ENCODE data around the gene TRMT5.

Gene TRMT5

GRCh38 chr14:60944204-60944603 is 36.7 kb downstream of the TRMT5 start:
- Mint-ChIP-seq H3K27me3 (no peaks in the 10 kb centered on the region), H3K4me3 (no peak overlapping the region), H3K4me1 (ENCODE audit: low read depth) (peaks cover 8% of the 10 kb centered on the region), H3K9me3 (ENCODE audit: low read depth) (no peaks in the 10 kb centered on the region), H3K36me3 (peaks cover 20% of the 10 kb centered on the region), H3K27ac (no peak overlapping the region)

DNA sequence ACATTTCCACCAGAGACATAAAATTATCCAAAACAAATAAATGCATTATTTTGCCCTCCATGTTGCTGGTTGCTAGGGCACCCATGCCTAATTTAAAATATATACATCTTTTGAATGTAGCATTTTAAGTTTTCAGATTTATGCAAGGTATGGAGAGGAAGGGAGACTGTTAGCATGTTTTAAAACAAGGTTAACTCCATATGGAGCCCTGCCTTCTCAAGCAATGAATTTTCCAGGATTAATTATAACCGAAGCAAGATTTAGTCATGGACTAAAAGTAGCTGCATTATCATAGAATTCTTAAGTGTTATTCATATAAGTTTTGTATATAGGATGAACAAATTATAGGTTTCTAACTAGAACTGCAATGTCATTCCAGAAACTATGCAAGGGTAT is 37.2 kb downstream of the TRMT5 start:
- Mint-ChIP-seq H3K27me3 (no peaks in the 10 kb centered on the region), H3K36me3 (peaks cover 20% of the 10 kb centered on the region), H3K4me3 (no peak overlapping the region), H3K9me3 (ENCODE audit: low read depth) (no peaks in the 10 kb centered on the region), H3K27ac (no peak overlapping the region), H3K4me1 (ENCODE audit: low read depth) (peaks cover 8% of the 10 kb centered on the region)

DNA sequence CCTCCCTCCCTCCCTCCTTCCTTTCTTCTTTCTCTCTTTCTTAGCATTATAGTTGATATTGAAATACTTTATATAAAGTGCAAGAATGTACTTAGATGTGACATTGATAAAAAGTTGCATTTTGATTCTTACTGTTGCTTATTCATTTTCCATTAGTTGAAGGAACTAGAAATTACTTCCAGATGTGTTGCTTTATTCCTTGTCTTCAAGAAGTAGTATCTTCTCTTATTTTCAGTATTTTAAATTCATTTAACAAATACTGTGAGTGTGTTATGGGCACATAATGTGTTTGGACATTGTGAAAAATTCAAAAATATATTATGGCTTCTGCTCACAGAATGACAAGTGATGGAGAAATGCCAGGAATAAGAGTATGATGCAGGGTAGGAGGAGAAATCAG is 45.6 kb downstream of the TRMT5 start:
- no peaks in the 10 kb centered on the region for H3K9me3 Mint-ChIP-seq (ENCODE audit: low read depth)
- H3K4me1 Mint-ChIP-seq (ENCODE audit: low read depth), result no peaks in the 10 kb centered on the region
- H3K27ac Mint-ChIP-seq, result no peak overlapping the region

DNA sequence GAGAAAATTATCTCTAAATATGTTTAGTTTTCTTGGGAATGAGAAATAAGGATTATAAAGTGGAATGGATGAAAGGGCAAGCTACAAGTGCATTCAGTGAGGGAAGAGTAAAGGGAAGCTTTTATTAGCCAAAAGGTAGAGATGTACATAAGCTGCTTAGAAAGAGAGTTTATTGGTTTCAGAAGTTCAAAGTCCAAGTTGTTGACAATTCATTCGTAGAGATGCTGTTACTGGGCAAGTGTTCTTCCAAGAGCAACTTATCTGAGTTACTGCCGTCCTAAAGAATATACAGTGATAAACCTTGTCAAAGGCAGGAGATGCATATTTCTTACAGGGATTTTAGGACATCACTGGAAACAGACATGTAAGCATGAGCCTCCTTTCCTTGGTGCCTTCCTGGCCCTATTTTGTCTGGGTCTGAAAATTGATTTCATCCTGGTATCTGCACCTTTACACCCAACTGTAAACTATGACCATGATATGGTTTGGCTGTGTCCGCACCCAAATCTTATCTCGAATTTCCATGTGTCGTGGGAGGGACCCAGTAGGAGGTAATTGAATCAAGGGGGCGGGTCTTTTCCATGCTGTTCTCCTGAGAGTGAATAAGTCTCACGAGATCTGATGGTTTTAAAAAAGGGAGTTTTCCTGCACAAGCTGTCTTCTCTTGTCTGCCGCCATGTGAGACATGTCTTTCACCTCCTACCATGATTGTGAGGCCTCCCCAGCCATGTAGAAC is 46.8 kb downstream of the TRMT5 start:
- no peaks in the 10 kb centered on the region for H3K9me3 Mint-ChIP-seq (ENCODE audit: low read depth)
- H3K27ac Mint-ChIP-seq, result no peak overlapping the region

More for the DNA sequence above, 45.6 kb downstream of the TRMT5 start:
- Mint-ChIP-seq H3K36me3 (peaks cover 9% of the 10 kb centered on the region), H3K27me3 (no peaks in the 10 kb centered on the region), H3K4me3 (no peak overlapping the region)

DNA sequence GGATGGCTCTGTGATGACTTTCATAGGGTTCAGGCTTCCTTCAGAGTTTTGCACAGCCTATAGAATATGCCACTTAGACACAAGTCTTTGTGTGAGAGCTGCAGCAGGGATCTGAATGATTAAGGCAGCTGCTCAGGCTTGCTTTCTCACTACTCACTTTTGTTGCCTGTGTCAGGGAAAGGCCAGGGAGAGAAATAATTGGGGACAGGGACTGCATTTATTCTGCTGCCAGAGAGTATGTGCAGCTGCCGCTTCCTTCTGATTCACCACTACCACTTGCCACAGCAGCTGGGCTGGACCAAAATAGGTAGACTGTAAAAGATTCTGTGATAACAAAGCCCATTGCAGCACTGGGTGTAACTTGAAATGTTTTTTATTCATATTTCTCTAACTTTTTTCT is 49.7 kb downstream of the TRMT5 start:
- H3K27me3 Mint-ChIP-seq, result no peaks in the 10 kb centered on the region
- peaks cover 9% of the 10 kb centered on the region for H3K36me3 Mint-ChIP-seq
- H3K9me3 Mint-ChIP-seq (ENCODE audit: low read depth), result peaks cover under 1% of the 10 kb centered on the region
- no peak overlapping the region for H3K4me3 Mint-ChIP-seq
- no peaks in the 10 kb centered on the region for H3K4me1 Mint-ChIP-seq (ENCODE audit: low read depth)
- no peak overlapping the region for H3K27ac Mint-ChIP-seq

More for the DNA sequence above, 46.8 kb downstream of the TRMT5 start:
- Mint-ChIP-seq H3K4me3 (no peak overlapping the region), H3K4me1 (ENCODE audit: low read depth) (no peaks in the 10 kb centered on the region), H3K27me3 (no peaks in the 10 kb centered on the region), H3K36me3 (peaks cover 5% of the 10 kb centered on the region)

DNA sequence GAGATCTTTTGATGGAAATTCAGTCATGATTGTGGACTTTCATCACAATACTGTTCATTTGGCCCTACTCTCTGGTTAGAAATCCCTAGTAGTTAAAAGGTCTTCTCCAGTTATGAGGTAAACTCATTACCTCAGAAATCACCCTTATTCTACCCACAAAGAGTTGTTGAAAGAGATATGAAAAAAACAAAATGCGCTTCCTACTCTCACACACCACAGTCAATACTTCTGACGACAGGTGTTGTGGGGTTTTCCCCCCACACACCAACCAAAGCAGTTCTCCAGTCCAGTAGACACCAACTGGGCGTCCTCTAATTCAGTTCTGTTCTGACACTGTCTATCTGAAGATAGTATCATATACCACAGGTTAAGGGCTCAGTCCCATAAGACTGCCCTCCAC is 54.9 kb downstream of the TRMT5 start:
- Mint-ChIP-seq H3K9me3 (ENCODE audit: low read depth) (peaks cover 7% of the 10 kb centered on the region), H3K4me3 (no peak overlapping the region), H3K27ac (no peak overlapping the region), H3K36me3 (peaks cover 10% of the 10 kb centered on the region), H3K27me3 (no peaks in the 10 kb centered on the region), H3K4me1 (ENCODE audit: low read depth) (peaks cover 2% of the 10 kb centered on the region)

DNA sequence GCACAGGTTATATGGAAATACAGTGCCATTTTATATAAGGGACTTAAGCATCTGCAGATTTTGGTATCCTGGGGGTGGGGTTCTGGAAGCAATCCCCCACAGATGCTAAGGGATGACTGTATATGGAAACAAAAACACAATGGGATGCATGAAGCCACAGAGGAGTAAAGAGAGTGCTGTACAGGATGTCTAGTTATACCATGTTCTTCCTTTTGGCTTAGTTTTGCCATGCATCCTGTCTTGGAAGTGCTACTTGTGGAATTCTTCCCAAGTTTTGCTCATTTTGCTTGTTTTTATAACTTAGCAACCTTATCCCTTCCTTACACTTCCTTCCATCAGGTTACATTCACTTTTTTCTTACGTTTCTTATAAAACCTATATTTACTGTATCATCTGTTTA is 55.6 kb downstream of the TRMT5 start:
- Mint-ChIP-seq H3K36me3 (peaks cover 10% of the 10 kb centered on the region), H3K4me3 (no peak overlapping the region)

DNA sequence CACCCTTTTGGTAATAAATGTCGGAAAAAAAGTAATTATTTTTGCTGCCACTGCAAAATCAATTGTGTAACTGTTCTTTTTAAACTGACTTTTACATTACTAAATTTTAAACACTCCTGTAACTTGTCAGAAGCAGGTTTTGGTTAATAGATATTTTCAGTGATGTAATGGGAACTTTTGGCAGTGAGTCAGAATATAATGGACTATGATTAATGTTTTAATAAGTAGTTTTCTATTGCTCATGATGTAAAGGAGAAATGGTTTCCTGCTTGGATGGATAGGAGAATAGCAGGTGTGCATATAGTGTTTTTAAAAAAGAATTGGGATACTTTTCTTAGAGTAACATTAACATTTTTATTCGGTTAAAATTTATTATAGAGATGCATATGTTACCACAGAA is 58.8 kb downstream of the TRMT5 start:
- H3K36me3 Mint-ChIP-seq, result peaks cover 18% of the 10 kb centered on the region
- no peaks in the 10 kb centered on the region for H3K27me3 Mint-ChIP-seq
- peaks cover 2% of the 10 kb centered on the region for H3K4me1 Mint-ChIP-seq (ENCODE audit: low read depth)
- peaks cover 7% of the 10 kb centered on the region for H3K9me3 Mint-ChIP-seq (ENCODE audit: low read depth)
- H3K27ac Mint-ChIP-seq, result no peak overlapping the region
- no peak overlapping the region for H3K4me3 Mint-ChIP-seq

More for the DNA sequence above, 55.6 kb downstream of the TRMT5 start:
- H3K4me1 Mint-ChIP-seq (ENCODE audit: low read depth), result peaks cover 2% of the 10 kb centered on the region
- H3K27ac Mint-ChIP-seq, result no peak overlapping the region
- peaks cover 7% of the 10 kb centered on the region for H3K9me3 Mint-ChIP-seq (ENCODE audit: low read depth)
- H3K27me3 Mint-ChIP-seq, result no peaks in the 10 kb centered on the region
